Activated naive CD4-positive, alpha-beta T cell treated with anti-CD3 and anti-CD28 coated beads, Interleukin-2, amount 50 U/mL, for 16 hours (primary cell): ENCODE data around the gene CCR5.
"Not testable (repeated sequence)": the region's sequence is repeated elsewhere in the genome, so short reads cannot be mapped to it uniquely, and the experiment has no call there.

Source experiments
- DNase-seq: peaks from one replicate; pipeline ENCODE4 v3.0.0-alpha.2; 2020

Gene CCR5

DNA sequence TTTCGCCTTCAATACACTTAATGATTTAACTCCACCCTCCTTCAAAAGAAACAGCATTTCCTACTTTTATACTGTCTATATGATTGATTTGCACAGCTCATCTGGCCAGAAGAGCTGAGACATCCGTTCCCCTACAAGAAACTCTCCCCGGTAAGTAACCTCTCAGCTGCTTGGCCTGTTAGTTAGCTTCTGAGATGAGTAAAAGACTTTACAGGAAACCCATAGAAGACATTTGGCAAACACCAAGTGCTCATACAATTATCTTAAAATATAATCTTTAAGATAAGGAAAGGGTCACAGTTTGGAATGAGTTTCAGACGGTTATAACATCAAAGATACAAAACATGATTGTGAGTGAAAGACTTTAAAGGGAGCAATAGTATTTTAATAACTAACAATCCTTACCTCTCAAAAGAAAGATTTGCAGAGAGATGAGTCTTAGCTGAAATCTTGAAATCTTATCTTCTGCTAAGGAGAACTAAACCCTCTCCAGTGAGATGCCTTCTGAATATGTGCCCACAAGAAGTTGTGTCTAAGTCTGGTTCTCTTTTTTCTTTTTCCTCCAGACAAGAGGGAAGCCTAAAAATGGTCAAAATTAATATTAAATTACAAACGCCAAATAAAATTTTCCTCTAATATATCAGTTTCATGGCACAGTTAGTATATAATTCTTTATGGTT, at the start of gene CCR5:
Gene CCR5, plus strand, starts transcription at position 108 of the 680 bp plus-strand sequence. CDS start 1,957 bp downstream, outside the sequence.
- no peak for DNase-seq

DNA sequence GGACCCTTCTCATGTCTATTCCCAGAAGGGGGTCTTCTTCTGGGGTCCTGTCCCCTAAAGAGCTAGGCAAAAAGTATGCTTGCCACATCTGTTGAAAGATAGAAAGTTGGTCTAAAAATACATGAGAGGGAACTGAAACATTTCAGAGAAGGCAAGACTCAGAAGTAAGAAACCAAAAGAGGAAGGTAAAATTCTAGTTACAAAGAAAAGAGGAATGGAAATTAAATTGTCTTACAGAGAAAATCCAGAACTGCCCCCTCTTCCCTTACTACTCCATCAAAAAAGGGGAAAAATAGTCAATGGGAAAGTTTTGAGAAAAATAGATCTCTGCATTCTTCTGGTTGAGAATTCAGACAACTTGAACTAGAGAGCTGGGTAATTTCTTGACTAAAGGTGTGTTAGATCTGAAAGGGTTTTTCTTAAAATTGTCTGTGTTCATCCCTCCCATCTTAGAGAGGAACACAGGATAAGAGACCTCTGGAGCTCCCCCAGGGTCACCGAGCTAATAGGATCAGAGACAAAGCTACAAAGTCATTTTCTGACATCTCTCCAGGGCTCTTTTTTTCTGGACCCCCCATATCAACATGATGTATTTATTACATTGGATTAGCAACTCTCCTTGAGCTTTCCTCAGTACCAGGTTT, 49.2 kb upstream of the CCR5 start:
- no peak for DNase-seq

DNA sequence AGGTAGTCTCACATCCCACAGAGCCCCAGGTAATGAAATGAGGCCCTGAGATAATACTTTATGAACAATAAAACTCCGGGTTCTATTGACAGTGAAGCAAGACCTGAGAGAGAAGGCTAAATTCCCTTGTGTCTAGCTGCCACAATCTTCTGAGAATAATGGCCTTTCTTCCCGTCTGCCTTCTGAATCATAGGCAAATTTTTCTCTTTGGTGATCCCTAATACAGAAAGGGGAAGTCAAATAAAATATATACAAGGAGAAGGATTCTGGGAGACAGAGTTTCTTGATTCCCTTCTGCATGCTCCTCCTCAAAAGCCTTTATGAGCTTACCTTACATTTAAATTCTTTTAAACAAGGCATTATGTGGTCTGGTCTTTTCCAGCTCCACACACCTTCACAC, 46.7 kb upstream of the CCR5 start:
- DNase-seq: no peak

DNA sequence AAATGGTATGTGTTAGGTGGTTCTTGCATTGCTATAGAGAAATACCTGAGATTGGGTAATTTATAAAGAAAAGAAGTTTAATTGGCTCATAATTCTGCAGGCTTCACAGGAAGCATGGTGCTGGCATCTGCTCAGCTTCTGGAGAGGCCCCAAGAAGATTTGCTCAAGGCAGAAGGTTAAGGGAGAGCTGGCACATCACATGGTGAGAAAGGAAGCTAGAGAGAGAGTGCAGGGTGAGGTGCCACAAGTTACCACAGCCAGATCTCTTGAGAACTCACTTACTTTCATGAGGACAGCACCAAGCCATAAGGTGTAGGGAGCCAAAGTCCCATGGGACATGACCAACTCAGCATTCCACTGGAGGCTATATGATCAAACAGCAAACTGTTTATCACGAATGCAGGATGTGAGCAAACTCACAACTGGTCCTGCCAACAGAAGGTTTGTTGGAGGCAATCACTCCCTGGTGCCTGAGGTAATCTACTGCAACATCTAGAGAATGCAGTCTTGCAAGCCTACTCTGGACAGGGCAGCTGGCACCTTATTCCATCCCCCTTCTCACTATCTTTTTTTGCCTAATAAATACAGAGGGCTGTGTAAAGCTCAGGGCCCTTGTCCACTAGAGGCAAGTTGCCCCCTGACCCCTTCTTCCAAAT, 45.0 kb upstream of the CCR5 start:
- DNase-seq: no peak

DNA sequence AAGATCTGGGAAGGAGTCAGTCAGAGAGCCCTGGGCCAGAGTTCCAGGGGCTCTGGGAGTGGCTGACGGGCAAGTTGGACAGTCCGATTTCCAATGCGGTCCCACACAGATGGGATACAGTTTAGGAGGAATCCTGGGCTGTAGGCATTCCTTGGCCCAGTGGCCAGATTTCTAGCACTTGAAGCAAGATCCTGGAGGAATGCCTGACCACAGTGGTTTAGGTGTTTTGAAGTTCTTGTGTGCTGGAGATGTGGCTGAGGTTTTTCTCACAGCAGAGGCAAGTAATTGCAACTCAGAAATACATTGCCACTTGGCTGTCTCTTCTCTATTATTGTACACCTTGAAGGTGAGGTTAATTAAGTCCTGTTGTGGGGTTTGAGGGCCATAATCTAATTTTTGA, 40.1 kb upstream of the CCR5 start:
- not testable (repeated sequence) for DNase-seq

DNA sequence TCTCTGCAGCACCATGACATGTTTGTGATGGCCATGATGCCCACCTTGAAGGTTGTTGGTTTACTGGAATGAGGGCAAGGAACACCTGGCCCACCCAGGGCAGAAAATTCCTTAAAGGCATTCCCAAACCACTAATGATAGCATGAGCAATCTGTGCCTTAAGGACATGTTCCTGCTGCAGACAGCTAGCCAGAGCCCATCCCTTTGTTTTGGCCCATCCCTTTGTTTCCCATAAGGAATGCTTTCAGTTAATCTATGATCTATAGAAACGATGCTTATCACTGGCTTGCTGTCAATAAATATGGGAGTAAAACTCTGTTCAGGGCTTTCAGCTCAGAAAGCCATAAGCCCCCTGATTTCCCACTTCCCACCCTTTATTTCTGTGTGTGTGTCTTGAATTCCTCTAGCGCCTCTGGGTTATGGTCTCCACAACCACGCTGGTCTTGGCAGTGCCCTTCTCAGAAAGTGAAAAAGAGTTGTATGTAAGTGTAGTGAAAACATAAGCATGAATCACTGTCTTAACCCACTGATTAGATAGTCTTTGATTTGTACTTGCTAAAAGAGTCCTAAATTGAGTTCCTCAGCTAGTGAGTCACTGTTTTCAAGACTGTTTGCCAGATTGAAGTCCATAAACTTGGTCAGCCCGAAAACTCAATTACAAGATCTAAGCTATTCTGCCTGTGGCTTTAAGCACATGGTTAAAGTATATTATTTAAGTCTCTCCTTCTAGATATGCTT, 35.8 kb upstream of the CCR5 start:
- DNase-seq: no peak

DNA sequence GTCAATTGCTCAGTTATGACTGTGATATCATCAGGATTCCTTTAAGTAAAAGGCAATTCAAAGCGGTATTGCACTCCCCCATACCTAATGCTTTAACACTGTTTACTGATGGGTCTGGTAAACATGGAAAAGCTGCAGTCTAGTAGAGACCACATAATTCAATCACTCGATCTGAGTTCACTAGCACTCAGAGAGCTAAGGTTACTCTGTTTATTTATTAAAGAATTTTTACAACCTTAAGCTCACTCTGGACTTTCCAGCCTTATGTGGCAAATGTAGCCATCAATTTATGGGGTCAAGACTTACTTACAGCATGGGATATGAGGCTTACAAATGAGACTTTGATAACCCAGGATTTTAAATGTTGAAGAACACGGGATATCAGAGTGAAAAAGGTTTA, 35.2 kb upstream of the CCR5 start:
- no peak for DNase-seq

DNA sequence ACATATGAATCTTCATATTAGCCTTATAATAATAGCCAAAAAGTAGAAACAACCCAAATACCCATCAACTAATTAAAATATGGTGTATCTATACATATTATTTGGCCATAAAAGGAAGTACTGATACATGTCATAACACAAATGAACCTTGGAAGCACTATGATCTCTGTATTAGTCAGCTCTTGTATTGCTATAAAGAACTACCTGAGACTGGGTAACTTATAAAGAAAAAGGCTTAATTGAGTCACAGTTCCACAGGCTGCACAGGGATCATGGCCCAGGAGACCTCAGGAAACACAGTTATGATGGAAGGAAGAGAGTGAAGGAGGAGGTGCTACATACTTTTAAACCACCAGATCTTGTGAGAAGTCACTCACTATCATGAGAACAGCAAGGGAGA, 32.8 kb upstream of the CCR5 start:
- no peak for DNase-seq

DNA sequence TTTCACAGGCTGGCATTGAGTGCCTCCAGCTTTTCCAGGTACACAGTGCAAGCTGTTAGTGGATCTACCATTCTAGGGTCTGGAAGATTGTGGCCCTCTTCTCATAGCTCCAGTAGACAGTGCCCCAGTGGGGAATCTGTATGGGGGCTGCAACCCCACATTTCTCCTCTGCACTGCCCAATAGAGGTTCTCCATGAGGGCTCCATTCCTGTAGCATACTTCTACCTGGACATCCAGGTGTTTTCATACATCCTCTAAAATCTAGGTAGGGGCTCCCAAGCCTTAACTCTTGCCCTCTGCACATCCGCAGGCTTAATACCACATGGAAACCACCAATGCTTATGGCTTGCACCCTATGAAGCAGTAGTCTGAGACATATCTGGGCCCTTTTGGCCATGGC, 31.9 kb upstream of the CCR5 start:
- DNase-seq: no peak

DNA sequence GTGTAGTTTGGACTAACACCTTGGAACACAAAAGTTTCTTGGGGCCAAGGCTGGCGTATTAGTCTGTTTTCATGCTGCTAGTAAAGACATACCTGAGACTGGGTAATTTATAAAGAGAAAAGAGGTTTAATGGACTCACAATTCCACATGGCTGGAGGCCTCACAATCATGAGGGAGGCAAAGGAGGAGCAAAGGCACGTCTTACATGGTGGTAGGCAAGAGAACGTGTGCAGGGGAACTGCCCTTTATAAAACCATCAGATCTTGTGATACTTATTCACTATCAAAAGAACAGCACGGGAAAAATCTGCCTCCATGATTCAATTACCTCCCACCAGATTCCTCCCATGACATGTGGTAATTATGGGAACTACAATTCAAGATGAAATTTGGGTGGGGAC, 26.3 kb upstream of the CCR5 start:
- DNase-seq: no peak

DNA sequence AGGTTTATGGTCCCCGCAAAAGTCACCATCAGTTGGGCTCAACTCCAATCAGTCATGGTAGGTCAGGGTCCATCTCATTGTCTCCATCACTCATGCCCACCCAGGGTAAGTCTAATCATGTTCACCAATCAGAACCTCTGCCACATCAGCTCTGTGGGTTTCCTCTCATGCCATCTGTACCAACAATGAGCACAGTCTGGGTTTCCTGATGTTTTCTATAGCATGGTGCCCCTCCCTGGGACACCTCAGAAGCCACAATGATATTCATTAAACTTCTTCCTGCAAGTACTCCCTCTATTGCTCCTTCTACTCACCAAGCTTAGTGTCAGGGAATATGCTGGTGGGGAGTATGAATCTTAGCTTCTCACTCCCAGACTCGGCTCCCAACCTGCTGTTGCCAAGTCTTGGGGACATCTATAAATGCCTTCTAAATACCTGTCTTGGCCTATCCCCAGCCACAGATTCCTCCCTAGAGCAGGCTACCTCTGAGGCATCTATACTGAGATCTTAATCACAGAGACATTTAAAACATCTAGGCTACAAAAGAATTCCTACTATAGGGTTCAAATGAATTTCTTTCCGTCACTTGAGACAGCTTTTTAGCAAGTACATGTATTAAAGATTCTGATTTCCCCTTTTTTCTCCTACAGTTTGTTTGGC, 21.8 kb upstream of the CCR5 start:
- DNase-seq: no peak

DNA sequence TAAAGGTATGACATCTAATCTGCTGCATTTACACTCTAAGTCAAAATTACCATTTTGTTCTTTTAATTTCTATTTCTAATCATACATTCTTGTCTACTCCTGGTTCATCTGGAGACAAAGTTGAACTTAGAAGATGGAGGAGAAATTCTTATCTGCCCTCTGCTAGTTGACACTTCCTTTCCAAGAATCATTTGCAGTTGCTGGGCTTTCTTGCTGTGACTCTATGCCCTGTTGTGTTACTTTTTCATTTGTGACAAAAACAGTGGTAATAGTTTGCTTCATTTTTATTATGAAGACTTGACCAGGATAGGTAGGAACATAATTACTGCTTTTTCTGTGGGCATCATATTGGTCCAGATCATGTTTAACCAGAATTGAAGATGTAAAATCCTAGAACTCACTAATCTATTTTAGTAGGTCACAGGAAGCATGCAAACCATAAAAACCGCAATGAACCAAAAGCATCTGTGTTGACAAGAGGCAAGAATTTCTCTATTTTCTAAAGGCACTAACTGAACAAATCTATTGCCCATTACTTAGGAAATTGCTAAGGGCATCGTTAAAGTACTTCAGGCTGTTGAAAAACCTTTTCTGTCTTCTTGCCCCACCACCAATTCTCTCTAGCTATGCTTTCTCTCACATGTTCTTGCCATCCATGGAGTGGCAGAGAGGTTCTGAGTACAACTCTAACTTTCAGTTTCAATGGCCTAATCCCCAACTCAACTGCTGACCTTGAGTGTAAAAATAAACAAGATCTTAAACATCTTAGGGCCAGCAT, 21.1 kb upstream of the CCR5 start:
- DNase-seq: no peak

DNA sequence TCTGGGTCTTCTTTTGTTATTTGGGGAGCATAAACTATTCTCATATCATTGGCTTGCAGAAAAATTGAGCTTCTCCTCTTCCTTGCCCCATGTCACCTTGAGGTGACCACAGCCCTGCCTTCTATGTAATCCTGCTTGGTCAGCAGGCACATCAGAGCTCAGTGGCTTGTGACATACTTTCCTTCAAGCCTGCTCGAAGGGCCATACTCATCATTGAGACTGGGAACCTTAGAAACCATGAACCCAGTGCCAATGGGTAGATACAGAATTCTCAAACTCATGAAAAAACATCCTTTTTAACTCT, 20.5 kb upstream of the CCR5 start:
- DNase-seq: no peak

DNA sequence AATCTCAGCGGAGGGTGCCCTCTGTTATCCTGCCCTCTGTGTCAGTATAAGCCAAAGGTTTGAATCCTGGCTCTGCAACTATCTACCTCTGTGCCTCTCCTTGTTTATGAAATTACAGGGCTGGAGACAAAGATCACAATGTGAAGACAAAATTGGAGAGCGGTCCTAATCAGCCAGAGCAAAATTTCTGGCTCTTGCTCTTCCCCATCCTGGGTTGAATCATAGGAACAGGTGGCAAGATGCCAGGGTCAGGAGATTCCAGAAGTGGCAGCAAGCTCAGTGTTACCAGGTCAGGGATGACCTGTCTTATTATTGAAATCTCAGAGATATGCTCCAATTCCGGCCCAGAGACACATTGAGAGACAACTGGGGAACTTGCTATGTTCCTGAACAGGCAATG, 19.1 kb upstream of the CCR5 start:
- no peak for DNase-seq

DNA sequence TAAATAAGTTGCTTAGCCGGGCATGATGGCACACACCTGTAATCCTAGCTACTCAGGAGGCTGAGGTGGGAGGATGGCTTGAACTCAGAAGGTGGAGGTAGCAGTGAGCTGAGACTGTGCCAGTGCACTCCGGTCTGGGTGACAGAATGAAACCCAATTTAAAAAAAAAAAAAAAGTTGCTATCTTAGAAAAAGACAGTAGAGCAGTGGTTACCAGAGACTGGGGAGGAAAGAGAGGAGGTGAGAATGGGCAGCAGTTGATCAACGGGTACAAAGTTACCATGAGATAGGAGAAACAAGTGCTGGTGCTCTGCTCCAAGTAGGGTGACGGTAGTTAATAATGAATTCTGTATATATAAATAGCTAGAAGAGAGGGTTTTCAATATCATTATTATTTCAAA, 17.7 kb upstream of the CCR5 start:
- DNase-seq: no peak

DNA sequence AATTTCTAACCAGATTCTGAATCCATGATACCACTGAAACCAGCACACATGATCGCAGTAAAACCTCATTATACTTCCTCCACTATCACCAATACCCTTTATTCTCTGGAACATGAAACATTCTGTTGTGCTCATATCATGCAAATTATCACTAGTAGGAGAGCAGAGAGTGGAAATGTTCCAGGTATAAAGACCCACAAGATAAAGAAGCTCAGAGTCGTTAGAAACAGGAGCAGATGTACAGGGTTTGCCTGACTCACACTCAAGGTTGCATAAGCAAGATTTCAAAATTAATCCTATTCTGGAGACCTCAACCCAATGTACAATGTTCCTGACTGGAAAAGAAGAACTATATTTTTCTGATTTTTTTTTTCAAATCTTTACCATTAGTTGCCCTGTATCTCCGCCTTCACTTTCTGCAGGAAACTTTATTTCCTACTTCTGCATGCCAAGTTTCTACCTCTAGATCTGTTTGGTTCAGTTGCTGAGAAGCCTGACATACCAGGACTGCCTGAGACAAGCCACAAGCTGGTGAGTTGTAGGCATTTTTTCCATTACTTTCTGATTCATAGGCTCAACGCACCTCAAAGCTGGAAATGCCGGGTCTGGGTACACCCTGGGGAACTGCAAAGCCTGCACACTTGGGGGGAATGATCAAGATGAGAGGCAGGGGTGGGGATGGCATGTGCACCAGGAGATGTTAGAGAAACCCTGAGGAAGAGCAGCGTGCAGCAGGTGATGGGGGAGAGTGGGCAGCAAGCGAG, 16.9 kb upstream of the CCR5 start, which contains the start of gene CCR2:
Gene CCR2, plus strand, starts transcription at position 465 of the 764 bp plus-strand sequence. CDS start 3,417 bp downstream, outside the sequence.
- DNase-seq: no peak

DNA sequence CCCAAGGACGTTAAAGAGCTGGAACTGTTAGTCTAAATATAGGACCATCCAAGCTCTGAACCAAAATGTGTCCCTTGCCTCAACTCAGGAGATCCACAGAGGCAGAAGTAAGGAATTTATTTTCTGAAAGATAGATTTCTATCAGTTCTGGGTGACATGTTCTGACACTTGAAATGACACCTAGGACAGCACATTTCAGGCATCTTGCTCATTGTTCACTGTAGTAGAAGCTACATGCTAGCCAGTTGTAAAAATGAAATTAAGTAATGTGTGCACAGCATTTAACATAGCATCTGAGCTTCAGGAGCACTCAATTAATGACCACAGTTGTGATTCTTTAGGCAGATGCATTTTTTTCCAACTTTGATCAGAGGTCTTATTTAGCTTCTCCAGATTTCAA, 16.3 kb upstream of the CCR5 start:
- DNase-seq: no peak

DNA sequence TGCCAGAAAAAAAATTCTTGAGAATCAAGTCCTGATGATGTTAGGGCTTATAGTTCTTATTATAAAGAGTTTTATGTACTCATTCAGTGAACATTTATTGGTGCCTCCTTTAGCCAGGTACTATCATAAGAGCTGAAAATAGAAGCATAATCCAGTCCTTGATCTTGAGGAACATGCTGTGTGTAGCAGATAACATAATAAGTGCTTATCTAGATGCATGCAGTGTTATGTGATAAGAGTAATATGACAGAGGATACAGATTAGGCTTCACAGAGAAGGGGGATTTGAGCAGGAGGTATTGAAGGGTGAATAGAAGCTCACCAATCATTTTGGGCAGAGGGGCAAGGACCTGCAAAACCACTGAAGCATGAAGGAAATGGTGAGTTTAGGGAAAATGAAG, 15.8 kb upstream of the CCR5 start:
- no peak for DNase-seq

DNA sequence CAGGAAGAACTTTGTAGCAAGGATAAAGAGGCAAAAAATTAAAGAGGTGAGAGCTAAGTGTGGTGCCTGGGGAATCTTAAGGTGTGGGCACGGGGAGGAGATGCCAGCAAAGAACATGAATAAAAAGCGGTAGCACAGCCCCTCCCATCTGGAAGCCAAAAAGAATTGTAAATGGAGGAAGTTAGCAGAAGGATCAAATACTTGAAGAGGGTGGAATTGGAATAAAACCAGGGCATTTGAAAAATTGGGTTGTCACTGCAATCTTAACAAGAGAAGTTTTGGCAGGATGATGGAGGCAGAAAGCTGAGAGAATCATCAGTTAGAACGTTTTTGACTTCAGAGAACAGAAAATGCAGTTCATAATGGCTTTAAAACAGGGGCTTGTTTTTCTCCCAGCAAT, 14.5 kb upstream of the CCR5 start:
- DNase-seq: no peak

DNA sequence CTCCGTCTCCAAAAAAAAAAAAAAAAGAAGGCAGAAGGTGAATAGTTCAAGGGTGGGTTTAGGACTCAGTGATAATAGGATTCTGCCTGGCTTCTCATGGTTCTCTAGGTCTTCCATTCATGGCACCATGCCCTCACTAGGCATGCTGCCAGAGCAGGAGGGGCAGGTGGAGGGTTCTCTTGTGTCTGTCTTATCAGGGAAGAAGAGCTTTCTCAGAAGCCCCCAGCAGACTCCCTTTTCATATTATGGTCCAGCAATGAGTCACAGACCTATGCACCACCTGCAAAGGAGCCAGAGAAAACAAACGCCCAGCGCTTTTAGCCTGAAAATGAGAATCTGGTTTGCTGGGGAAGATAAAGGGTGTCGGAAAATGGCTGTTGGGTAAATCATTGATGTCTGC, 13.8 kb upstream of the CCR5 start:
- DNase-seq: no peak

DNA sequence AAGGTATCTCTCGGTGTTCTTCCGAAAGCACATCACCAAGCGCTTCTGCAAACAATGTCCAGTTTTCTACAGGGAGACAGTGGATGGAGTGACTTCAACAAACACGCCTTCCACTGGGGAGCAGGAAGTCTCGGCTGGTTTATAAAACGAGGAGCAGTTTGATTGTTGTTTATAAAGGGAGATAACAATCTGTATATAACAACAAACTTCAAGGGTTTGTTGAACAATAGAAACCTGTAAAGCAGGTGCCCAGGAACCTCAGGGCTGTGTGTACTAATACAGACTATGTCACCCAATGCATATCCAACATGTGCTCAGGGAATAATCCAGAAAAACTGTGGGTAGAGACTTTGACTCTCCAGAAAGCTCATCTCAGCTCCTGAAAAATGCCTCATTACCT, 12.3 kb upstream of the CCR5 start:
- no peak for DNase-seq
